Fibroblast of villous mesenchyme (primary cell): Measurements from ENCODE around the gene RFXANK. TPM values are rescaled to one million over a fixed set of nuclear protein-coding genes. Genes with fewer than 3 reads are reported as not detected.

Experiments used
- DNase-seq: peaks from one replicate; pipeline ENCODE4 v3.0.0-alpha.2; 2010; ENCODE audit warnings: low read depth
- H3K4me3 ChIP-seq: 2 replicates; pipeline ENCODE4 v1.5.1; 2011; ENCODE audit warnings: low read depth, mild to moderate bottlenecking, low read length
- total RNA-seq: library from RNA; depleted of rRNA; stranded (reverse); fragments of >200 nt; gene quantifications from 2 replicates; pipeline ENCODE4 v1.2.3, GENCODE V29; 2012
- TF ChIP-seq, protein P1 (sequence below): IDR thresholded peaks from 2 replicates; pipeline ENCODE4 v1.5.1; 2012; ENCODE audit warnings: low read depth, mild to moderate bottlenecking, low read length; ENCODE audit not compliant: insufficient read depth

Gene RFXANK
- total RNA-seq, 1 donor, result 57.9 TPM

DNA sequence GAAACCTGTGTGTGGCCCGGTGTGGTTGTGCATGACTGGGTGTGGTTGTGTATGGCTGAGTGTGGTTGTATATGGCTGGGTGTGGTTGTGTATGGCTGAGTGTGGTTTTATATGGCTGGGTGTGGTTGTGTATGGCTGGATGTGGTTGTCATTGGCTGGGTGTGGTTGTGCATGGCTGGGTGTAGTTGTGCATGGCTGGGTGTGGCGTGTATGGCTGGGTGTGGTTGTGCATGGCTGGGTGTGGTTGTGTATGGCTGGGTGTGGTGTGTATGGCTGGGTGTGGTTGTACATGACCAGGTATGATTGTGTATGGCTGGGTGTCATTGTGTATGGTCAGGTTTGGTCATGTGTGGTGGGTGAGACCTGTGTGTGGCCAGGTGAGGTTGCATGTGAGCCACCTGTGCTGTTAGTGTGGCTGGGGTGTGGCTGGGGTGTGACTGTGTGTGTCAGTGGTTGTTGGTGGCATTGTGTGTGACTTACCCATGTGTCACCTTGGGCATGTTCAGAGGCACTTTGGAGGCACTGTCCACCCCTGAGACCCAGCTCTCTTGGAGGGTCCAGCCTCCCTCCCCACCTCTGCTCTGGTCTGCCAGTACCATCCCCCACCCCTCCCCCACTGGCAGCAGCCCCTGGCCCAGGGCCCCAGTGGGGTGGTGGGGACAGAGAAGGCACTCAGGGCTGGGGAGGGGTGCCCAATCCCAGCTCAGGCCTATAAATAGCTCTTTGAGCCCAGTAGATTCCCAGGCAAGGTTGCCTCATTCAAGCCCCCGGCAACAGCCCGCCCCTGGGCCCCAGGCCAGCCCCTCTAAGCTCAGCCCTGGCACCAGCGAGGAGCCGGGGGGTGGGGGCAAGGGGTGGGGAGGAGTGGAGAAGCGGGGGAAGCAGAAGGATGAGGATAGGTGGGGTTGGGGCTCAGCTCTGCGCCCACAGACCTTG, 15.8 kb downstream of the RFXANK start:
- DNase-seq, result no peak
- TF ChIP-seq, protein P1, sequence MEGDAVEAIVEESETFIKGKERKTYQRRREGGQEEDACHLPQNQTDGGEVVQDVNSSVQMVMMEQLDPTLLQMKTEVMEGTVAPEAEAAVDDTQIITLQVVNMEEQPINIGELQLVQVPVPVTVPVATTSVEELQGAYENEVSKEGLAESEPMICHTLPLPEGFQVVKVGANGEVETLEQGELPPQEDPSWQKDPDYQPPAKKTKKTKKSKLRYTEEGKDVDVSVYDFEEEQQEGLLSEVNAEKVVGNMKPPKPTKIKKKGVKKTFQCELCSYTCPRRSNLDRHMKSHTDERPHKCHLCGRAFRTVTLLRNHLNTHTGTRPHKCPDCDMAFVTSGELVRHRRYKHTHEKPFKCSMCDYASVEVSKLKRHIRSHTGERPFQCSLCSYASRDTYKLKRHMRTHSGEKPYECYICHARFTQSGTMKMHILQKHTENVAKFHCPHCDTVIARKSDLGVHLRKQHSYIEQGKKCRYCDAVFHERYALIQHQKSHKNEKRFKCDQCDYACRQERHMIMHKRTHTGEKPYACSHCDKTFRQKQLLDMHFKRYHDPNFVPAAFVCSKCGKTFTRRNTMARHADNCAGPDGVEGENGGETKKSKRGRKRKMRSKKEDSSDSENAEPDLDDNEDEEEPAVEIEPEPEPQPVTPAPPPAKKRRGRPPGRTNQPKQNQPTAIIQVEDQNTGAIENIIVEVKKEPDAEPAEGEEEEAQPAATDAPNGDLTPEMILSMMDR, result no peak
- H3K4me3 ChIP-seq, result no peak overlapping the region

DNA sequence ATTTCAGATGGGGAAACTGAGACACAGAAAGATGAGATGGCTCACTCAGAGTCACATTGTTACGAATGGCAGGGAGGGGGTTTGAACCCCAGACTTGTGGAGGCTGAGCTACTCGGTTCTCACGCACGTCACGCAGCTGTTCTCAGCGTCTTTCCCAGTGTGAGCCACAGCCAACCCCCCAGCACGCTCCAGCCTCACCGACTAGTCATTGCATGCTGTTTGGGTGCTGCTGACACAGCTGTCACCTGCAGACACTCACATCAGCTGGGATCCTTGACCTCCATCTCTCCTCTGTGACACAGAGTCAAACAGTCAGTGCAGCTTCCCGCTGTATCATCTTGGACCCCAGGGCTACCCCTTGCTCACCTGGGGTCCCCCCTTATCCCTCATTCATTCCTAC, 17.3 kb downstream of the RFXANK start:
- no peak for DNase-seq
- TF ChIP-seq, protein P1, result no peak
- no peak overlapping the region for H3K4me3 ChIP-seq

DNA sequence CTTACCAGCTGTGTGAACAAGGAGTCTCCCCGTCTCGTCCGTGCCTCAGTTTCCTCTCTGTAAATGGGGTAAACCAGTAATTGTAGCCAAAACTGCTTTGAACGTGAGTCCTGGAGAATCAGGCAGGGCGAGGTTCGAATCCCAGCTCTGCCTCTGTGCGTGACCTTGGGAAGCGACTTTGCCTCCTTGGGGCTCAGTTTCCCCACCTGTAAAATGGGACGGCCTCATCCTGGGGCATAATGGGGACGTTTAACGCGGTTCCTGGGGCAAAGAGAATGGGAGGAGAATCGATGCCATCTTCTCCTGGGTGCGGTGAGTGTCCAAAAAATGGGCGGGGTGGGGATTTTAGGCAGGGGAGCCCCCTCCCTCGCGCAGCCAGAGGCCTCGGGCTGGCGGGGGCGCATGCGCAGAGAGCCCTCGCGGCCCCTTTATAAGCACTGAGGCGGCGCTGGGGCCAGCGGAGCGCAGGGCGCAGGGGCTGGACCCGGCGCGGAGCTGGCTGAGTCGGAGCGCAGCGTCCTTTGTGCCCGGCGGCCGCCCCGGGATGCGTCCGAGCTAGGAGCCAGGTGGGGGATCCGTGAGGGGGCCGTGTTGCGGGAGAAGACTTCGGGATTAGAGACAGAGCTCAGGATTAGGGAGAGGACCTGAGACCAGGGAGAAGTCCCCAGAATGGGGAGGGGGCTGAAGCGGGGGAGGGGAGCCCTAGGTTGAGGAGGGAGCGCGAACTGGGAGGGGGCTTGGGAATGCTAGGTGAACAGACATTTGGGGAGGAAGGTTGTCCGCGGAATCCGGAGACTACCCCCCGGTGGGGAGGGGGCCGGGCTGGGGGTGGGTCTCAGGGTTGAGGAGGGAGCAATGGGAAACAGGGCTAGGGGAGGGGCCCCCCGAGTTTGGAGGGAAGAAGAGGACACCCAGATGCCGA, 19.7 kb downstream of the RFXANK start, which contains the start of gene NCAN:
NCAN (plus strand) TSS at position 460 of the 922 bp plus-strand sequence. CDS start 4,996 bp downstream, outside the sequence.
- H3K4me3 ChIP-seq, result no peak within 1 kb of the TSS
- TF ChIP-seq, protein P1, result no peak
- DNase-seq, result no peak

DNA sequence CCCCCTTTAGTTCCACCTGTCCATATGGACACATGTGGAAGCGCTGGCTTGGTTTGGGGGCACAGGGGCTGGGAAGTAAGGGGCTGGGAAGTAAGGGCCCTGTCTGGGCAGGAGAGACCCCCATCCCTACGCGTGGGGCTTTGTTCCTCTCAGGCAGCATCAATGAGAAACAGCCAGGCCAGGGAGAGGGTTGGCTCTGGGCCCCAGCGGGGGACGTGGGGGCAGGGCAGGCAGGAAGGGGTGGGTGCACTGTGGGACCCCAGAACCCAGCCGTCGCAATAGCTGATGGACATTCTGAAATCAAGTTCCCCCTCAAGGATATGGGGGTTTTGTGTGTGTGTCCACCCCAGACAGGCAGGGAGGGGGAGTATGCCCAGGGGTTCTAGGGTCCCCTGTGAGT, 20.9 kb downstream of the RFXANK start:
- H3K4me3 ChIP-seq, result no peak overlapping the region
- TF ChIP-seq, protein P1, result no peak
- DNase-seq, result no peak

DNA sequence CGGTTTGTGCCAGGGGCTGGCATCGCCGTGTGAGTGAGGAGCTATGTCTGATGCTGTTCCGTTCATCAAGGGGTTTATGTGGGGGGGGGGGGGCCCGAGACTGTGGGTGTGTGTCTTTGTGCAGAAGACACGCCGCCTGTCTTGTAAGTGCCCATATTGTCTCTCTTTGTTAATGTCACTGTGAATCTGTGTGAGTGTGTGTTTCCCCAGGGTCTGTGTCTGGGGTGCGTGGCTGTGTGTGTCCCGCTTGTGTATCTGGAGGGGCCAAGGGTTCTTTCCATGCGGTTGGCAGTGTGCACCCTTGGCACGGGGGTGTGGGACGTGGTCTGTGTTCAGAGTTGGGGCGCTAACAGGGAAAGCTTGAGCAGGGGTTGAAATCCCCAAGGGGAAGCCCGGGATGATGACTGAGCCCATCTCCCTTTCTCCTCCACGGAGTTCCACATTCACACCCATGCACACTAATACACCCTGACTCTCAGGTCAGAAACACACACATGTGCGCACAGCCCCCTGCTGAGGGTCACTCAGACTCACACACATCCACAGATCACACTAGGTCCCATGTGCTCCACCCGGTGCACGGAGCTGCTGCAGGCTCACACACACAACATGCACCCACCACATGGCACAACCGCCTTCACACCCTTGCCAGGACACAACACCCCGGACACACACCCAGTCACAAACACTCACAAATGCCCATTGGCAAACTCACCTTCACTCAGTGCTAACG, 21.5 kb downstream of the RFXANK start:
- TF ChIP-seq, protein P1, result no peak
- H3K4me3 ChIP-seq, result no peak overlapping the region
- no peak for DNase-seq

DNA sequence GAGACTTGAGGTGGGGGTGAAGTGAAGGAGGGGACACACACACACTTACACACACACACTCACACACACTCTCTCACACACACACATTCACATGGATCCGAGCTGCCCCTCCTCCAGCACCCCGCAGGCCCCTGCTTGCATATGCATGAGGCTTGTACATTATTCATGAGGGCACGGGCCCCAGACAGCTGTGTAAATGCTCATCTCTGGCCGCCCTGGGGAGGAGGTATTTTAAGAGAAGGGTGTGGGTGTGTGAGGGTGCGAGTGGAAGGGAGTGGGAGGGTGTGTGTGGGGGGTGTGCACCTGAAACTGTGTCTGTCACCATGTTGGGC, 22.1 kb downstream of the RFXANK start:
- TF ChIP-seq, protein P1, result no peak
- no peak for DNase-seq

More for the DNA sequence above, 22.1 kb downstream of the RFXANK start:
- H3K4me3 ChIP-seq, result no peak overlapping the region
